CD1c-positive myeloid dendritic cell (primary cell): ENCODE data around the gene TRIP10.

Source experiments
- DNase-seq: peaks from one replicate; pipeline ENCODE4 v3.0.0-alpha.2; 2016; ENCODE audit errors: extremely low spot score

Gene TRIP10

GRCh38 chr19:6712231-6712630 lies 27.2 kb upstream of the TRIP10 start:
- no peak for DNase-seq

GRCh38 chr19:6712692-6713670 lies 26.5 kb upstream of the TRIP10 start:
- DNase-seq: no peak

- DNase-seq: no peak
Observed at GRCh38 chr19:6713773-6714692, 25.4 kb upstream of the TRIP10 start.

GRCh38 chr19:6714749-6715555 lies 24.5 kb upstream of the TRIP10 start:
- DNase-seq: no peak

GRCh38 chr19:6716610-6716970 lies 22.9 kb upstream of the TRIP10 start:
- no peak for DNase-seq

GRCh38 chr19:6717036-6717435 lies 22.4 kb upstream of the TRIP10 start:
- DNase-seq: no peak

GRCh38 chr19:6717441-6717971 lies 22.0 kb upstream of the TRIP10 start:
- DNase-seq: no peak

- no peak for DNase-seq
Observed at GRCh38 chr19:6718111-6718740, 21.3 kb upstream of the TRIP10 start.

GRCh38 chr19:6718741-6719539 lies 20.5 kb upstream of the TRIP10 start:
- peak; percentile 39 for DNase-seq

GRCh38 chr19:6719540-6719861 lies 20.0 kb upstream of the TRIP10 start:
- DNase-seq: no peak

- no peak for DNase-seq
Observed at GRCh38 chr19:6719992-6720368, 19.5 kb upstream of the TRIP10 start.

GRCh38 chr19:6720369-6721137 lies 18.9 kb upstream of the TRIP10 start, which contains the start of gene C3:
Gene C3, minus strand, starts transcription at chr19:6720650. Its CDS starts 61 bp downstream, at chr19:6720589.
- DNase-seq: peak; percentile 54

- DNase-seq: no peak
Observed at GRCh38 chr19:6721138-6721474, 18.4 kb upstream of the TRIP10 start.

- no peak for DNase-seq
Observed at GRCh38 chr19:6721773-6722172, 17.7 kb upstream of the TRIP10 start.

GRCh38 chr19:6723108-6723618 lies 16.3 kb upstream of the TRIP10 start:
- no peak for DNase-seq

GRCh38 chr19:6723738-6724137 lies 15.7 kb upstream of the TRIP10 start:
- peak; percentile 44 for DNase-seq

- DNase-seq: no peak
Observed at GRCh38 chr19:6724631-6725492, 14.6 kb upstream of the TRIP10 start.

- DNase-seq: no peak
Observed at GRCh38 chr19:6725513-6726231, 13.8 kb upstream of the TRIP10 start.
